GM18907 (cell line): Measurements from ENCODE around the gene PRELID2.
"Not testable (repeated sequence)": the region's sequence is repeated elsewhere in the genome, so short reads cannot be mapped to it uniquely, and the experiment has no call there.

Experiments used
- ATAC-seq: cut with Tn5 transposase; IDR thresholded peaks from one replicate; pipeline ENCODE4 v1.9.1; 2021; ENCODE audit warnings: mild to moderate bottlenecking, moderate library complexity; ENCODE audit not compliant: unreplicated experiment

PRELID2 gene

DNA sequence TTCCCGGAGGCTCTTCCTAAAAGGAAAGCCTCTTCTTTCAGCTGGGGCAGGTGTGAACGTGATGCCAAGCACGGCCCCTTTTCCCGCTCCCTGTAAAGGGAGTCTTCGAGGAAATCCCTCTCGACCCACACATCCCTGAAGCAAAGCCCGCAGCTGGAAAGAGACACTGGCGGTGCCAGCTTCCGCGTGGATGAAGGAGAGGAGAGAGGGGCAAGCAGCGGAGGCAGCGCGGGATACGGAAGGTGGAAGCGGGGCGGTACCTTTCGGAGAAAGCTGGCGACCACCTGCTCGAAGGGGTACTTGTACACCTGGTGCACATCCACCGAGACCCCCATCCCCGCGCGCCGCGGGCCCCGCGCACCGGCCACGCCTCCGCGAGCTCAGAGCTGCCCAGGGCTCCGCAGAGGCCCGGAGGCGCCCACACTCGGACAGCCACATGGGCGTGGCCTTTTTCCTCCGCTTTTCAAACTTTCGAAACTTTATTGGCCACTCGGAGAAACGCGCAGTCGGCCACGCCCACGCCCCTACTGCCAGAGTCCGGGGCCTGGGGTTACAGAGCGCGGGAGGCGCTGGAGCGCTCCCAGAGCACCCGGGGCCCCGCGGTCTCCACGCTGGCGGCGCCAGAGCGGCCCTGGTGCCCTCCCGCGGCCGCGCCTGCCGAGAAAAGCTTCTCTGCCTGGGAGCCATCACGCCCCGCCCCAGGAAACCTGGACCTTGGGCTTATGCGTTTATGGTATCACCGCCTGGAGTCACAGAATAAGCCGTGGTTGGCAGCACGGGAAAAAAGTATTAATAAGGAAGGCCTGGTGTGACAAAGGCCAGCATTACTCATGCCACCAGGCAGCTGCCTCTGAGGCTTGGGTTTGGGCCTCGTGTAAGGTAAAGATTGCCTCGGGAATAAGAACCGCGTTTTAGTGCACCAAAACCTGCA lies at the start of gene PRELID2:
Gene PRELID2, minus strand, starts transcription at position 426 of the 931 bp plus-strand sequence. Its CDS starts 91 bp downstream, at position 335.
- peak; percentile 93 for ATAC-seq

DNA sequence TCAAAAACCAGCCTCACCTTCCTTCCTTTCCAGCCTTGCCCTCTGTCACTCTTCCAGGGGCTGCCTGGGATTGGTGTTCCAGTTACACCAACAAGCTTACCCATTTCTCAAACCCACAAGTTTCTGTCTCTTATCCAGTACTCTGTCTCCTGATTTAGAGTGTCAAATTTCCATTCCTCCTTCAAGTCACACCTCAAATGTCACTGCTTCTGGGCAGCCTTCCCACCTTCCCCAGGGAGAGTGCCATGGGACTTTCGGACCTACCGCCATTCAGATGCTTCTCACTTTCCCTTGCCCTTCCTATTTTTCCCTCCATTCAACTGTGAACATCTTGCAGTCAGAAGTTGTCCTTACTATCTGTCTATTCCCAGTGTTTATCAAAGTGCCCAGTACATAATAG lies 39.6 kb upstream of the PRELID2 start:
- ATAC-seq: no peak

- ATAC-seq: no peak
These were observed 37.8 kb upstream of the PRELID2 start, which contains the start of gene GRXCR2 for GRCh38 chr5:145872914-145873313. Gene GRXCR2 (minus strand): TSS chr5:145873014. CDS start chr5:145872968, 46 bp downstream.

GRCh38 chr5:145872486-145872885 lies 37.3 kb upstream of the PRELID2 start:
- ATAC-seq: no peak

DNA sequence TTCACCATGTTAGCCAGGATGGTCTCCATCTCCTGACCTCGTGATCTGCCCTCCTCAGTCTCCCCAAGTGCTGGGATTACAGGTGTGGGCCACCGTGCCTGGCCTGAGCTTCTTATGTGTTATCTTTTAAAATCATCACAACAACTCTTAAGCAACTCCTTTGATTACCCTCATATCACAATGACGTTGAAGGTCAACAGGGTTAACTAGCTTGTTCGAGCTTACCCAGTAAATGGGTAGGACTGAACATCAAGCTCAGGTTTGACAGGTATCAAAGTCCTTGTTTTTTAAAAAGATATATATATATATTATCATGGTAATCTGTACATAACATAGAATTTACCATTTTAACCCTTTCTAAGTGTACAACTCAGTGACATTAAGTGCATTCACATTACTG lies 34.6 kb upstream of the PRELID2 start:
- no peak for ATAC-seq

DNA sequence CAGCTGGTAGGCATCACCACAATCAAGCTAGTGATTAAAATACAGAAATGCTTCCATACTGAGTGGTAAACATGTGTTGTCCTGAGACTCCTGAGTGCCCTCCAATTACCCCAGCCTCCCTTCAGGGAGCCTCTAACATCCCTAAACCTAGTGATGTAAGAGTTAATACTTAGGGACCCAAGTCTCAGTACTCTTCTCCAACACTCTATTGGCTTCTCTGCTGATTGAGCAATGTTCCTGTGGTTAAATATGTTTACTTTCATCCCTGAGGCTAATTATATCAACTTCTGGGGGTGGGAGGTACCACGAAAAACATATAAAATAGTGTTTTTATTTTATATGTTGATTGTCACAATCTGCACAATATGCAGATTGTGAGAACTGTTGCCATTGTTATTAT lies 32.7 kb upstream of the PRELID2 start:
- ATAC-seq: no peak

DNA sequence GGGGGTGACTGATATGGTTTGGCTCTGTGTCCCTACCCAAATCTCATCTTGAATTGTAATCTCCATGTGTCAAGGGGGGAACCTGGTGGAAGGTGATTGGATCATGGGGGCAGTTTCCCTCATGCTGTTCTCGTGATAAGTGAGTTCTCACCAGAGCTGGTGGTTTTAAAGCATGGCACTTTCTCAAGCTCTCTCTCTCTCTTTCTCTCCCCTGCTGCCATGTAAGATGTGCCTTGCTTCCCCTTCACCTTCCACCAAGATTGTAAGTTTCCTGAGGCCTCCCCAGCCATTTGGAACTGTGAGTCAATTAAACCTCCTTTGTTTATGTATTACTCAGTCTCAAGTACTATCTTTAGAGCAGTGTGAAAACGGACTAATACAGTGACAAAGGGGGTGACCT lies 29.3 kb upstream of the PRELID2 start:
- not testable (repeated sequence) for ATAC-seq

- ATAC-seq: no peak
These were observed 27.9 kb upstream of the PRELID2 start for GRCh38 chr5:145863003-145863402.

- no peak for ATAC-seq
These were observed 24.8 kb upstream of the PRELID2 start for GRCh38 chr5:145859897-145860296.

DNA sequence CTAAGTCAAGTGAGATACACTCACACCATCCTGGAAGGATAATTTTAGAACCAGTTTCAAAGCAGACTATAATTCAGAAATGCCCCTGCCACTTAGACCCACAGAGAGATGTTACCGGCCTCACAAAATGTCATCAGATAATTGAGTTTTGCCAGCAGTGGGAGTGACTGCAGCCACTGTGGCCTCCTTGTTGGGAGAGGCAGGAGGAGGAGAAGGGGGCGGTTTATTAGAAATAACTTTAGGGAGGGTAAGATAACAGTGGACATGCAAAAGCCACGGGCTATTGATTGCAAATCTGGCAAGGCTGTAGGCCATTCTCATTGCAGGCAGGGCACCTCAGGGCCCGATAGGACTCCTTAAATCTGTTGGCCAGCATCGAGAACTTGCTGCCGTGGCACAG lies 24.3 kb upstream of the PRELID2 start:
- no peak for ATAC-seq

GRCh38 chr5:145858959-145859358 lies 23.8 kb upstream of the PRELID2 start:
- ATAC-seq: no peak

GRCh38 chr5:145856285-145856818 lies 21.2 kb upstream of the PRELID2 start:
- peak; percentile 63 for ATAC-seq

GRCh38 chr5:145855763-145856267 lies 20.7 kb upstream of the PRELID2 start:
- ATAC-seq: no peak

GRCh38 chr5:145854651-145855258 lies 19.6 kb upstream of the PRELID2 start:
- no peak for ATAC-seq

DNA sequence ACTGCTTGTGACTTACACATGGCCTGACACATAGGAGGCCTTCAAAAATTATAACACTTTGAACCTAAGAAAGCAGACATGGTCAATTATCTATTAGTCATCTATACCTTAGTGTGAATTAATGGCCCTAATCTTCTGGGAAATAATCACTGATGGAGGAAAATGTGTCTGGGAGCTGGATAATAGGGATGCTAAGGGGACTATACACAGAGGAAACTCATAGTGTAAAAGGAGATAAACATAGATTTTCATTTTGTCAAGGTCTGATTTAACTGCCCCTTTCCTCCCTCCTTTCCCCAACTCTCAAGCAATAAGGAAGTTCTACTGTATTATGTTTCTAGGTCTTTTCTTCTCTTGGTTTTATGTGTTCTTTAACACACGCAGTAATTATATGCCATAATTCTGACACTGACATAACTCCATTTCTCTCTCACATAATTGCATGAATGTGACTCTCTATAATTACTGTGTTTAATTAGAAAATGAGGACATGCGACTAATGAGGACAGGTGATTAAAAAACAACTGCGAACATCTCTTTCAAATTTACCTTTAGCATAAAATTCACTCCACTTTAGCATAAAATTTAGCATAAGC lies 18.7 kb upstream of the PRELID2 start:
- no peak for ATAC-seq

- ATAC-seq: no peak
These were observed 17.8 kb upstream of the PRELID2 start for GRCh38 chr5:145852990-145853389.

DNA sequence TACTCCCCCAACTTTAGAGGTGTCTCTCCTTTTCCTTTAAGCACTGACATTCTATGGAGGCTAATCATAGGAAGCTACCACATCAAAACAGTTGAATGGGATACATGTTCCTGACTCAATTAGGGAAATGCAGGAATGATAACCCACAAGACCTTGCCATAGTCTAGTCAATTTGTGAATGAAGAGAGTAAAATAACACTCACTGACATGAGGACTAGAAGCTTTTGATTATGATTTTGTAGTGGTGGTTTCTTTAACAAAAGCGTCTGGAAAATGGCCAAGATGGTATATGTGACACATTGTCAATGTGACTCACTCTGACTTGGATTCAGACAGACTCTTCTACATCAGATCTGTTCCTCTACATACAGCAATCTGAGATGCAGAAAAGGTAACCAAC lies 13.7 kb upstream of the PRELID2 start:
- ATAC-seq: no peak

GRCh38 chr5:145847499-145848497 lies 12.7 kb upstream of the PRELID2 start:
- no peak for ATAC-seq

- ATAC-seq: no peak
These were observed 10.9 kb upstream of the PRELID2 start for GRCh38 chr5:145846081-145846480.

GRCh38 chr5:145841299-145841698 lies 6.2 kb upstream of the PRELID2 start:
- ATAC-seq: no peak
